Peyer's patch (tissue), 4 donors: ENCODE results near the gene COL2A1.

ENCODE experiments used
- POLR2A ChIP-seq, 2 donors: fragments of 450-650 bp; IDR thresholded peaks; one replicate each; pipeline ENCODE4 v1.5.1; 2017; ENCODE audit warnings: antibody characterized with exemption in 2 of 2, mild to moderate bottlenecking in 2 of 2, moderate library complexity in 2 of 2
- TF ChIP-seq, protein P1 (sequence below), 6 experiments: fragments of 450-650 bp in 4 of 6; fragments of 200-600 bp in 2 of 6; sonication (generic) in 1 of 6; IDR thresholded peaks; one replicate each; pipeline ENCODE4 v1.5.1; 2017 to 2019; ENCODE audit warnings: antibody characterized with exemption in 6 of 6, mild to moderate bottlenecking in 3 of 6, moderate library complexity in 1 of 6

DNA sequence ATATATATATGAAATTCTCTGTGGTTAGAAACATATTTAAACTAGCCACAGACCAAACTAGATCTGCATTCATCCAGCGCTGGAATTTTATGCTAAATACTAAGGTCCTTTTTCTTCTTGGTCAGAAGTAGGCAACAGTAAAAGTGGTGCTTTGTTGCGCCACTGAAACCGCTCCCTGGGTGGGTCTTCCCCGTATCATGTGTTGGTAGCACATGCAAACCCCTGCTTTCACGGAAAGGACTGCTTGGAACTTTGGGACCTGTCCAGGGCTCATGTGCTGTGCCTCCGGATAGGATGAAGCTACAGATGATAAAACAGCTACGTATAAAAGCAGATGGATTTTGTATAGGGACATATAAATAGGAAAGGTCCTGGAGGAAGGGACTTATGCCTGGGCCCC, 40.1 kb upstream of the COL2A1 start:
- TF ChIP-seq, protein P1, sequence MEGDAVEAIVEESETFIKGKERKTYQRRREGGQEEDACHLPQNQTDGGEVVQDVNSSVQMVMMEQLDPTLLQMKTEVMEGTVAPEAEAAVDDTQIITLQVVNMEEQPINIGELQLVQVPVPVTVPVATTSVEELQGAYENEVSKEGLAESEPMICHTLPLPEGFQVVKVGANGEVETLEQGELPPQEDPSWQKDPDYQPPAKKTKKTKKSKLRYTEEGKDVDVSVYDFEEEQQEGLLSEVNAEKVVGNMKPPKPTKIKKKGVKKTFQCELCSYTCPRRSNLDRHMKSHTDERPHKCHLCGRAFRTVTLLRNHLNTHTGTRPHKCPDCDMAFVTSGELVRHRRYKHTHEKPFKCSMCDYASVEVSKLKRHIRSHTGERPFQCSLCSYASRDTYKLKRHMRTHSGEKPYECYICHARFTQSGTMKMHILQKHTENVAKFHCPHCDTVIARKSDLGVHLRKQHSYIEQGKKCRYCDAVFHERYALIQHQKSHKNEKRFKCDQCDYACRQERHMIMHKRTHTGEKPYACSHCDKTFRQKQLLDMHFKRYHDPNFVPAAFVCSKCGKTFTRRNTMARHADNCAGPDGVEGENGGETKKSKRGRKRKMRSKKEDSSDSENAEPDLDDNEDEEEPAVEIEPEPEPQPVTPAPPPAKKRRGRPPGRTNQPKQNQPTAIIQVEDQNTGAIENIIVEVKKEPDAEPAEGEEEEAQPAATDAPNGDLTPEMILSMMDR (IDR thresholded peaks at IDR 0.05): no peak
- TF ChIP-seq POLR2A (IDR thresholded peaks at IDR 0.05): no peak
